ENCODE data around the gene LRRC32.

DNA sequence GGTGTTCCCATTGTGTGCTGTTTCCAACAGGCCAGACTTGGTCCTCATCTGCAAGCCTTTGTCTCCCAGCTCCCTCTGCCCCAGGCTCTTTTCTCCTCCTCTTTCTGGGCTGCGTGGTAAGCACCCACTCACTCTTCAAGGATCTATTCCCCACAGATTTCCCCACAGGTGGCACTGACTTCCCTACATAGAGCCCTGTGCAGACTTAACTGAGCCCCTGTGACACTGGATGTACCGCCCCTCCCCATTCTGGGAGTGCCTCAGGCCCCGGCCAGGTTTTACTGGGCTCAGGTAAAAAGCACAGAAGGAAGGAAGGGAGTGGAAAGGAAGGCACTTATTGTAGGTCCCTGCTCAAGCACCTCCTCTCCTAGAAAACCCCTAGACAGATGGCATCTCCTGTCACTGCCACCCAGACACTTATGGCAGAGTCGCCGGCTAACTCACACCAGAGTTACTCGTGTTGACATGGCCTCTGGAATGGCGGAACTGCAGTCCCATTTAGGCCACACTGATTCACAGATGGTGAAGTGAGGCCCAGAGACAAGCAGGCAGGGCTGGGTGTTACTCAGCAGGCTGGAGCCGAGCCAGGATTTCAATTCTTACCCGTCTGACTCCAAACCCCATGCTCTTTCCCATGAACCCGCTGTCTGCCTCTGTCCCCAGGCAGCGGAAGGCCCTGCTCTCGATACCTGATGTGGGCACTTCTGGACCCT is 47.2 kb downstream of the LRRC32 start:
- TF ChIP-seq, protein P1, sequence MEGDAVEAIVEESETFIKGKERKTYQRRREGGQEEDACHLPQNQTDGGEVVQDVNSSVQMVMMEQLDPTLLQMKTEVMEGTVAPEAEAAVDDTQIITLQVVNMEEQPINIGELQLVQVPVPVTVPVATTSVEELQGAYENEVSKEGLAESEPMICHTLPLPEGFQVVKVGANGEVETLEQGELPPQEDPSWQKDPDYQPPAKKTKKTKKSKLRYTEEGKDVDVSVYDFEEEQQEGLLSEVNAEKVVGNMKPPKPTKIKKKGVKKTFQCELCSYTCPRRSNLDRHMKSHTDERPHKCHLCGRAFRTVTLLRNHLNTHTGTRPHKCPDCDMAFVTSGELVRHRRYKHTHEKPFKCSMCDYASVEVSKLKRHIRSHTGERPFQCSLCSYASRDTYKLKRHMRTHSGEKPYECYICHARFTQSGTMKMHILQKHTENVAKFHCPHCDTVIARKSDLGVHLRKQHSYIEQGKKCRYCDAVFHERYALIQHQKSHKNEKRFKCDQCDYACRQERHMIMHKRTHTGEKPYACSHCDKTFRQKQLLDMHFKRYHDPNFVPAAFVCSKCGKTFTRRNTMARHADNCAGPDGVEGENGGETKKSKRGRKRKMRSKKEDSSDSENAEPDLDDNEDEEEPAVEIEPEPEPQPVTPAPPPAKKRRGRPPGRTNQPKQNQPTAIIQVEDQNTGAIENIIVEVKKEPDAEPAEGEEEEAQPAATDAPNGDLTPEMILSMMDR (IDR thresholded peaks at IDR 0.05) = no peak
- TF ChIP-seq POLR2A (IDR thresholded peaks at IDR 0.05) (no peak), EP300 (IDR thresholded peaks at IDR 0.05) (no peak)

Measured in sigmoid colon (tissue), 4 donors.